NCI-H2171 treated with DMSO at 0.1 percent for 48 hours (cell line): ENCODE data around the gene CCDC180.
"Not testable (repeated sequence)": the region's sequence is repeated elsewhere in the genome, so short reads cannot be mapped to it uniquely, and the experiment has no call there.

ENCODE experiments used
- DNase-seq: peaks from one replicate; lab custom pipeline; 2025; lab: John Stamatoyannopoulos, UW

Gene CCDC180

GRCh38 chr9:97307500-97308163 is at the start of gene CCDC180:
CCDC180 (plus strand) TSS chr9:97307659; CDS start chr9:97308064, 405 bp downstream.
- DNase-seq: no peak

- DNase-seq: not testable (repeated sequence)
These were observed 47.5 kb upstream of the CCDC180 start for GRCh38 chr9:97259834-97260514.

- DNase-seq: no peak
These were observed 36.2 kb upstream of the CCDC180 start for GRCh38 chr9:97271292-97271691.

GRCh38 chr9:97272072-97272471 is 35.4 kb upstream of the CCDC180 start:
- no peak for DNase-seq

- no peak for DNase-seq
These were observed 31.1 kb upstream of the CCDC180 start for GRCh38 chr9:97276310-97276852.

GRCh38 chr9:97277953-97278352 is 29.5 kb upstream of the CCDC180 start:
- no peak for DNase-seq

GRCh38 chr9:97280755-97281330 is 26.6 kb upstream of the CCDC180 start:
- no peak for DNase-seq

- no peak for DNase-seq
These were observed 23.7 kb upstream of the CCDC180 start for GRCh38 chr9:97283768-97284167.

GRCh38 chr9:97284798-97285197 is 22.7 kb upstream of the CCDC180 start:
- no peak for DNase-seq

- no peak for DNase-seq
These were observed 15.3 kb upstream of the CCDC180 start for GRCh38 chr9:97292200-97292599.

GRCh38 chr9:97293207-97293721 is 14.2 kb upstream of the CCDC180 start:
- no peak for DNase-seq

GRCh38 chr9:97293818-97294217 is 13.6 kb upstream of the CCDC180 start:
- DNase-seq: no peak

- DNase-seq: no peak
These were observed 9.6 kb upstream of the CCDC180 start for GRCh38 chr9:97297889-97298288.

- no peak for DNase-seq
These were observed 7.5 kb upstream of the CCDC180 start for GRCh38 chr9:97299809-97300414.

- no peak for DNase-seq
These were observed 6.9 kb upstream of the CCDC180 start for GRCh38 chr9:97300586-97300985.

- DNase-seq: no peak
These were observed 5.5 kb upstream of the CCDC180 start for GRCh38 chr9:97301974-97302373.

- DNase-seq: no peak
These were observed 2.9 kb upstream of the CCDC180 start for GRCh38 chr9:97304586-97304985.

GRCh38 chr9:97305501-97306298 is 1.8 kb upstream of the CCDC180 start:
- no peak for DNase-seq

- DNase-seq: no peak
These were observed 368 bp upstream of the CCDC180 start for GRCh38 chr9:97307091-97307490.

GRCh38 chr9:97309260-97309659 is 1.8 kb downstream of the CCDC180 start:
- DNase-seq: no peak

GRCh38 chr9:97310023-97310422 is 2.6 kb downstream of the CCDC180 start:
- no peak for DNase-seq

- no peak for DNase-seq
These were observed 3.4 kb downstream of the CCDC180 start for GRCh38 chr9:97310896-97311295.
